ENCODE measurements around the gene RAB11FIP3.

GRCh38 chr16:510066-510825 lies 84.8 kb downstream of the RAB11FIP3 start:
- TF ChIP-seq CTCF (conservative IDR thresholded peaks at IDR 0.05; ENCODE audit: low read depth, low read length) (no peak), EZH2phosphoT487 (IDR thresholded peaks at IDR 0.05; ENCODE audit: borderline replicate concordance, low read length) (no peak)
